OCI-M1 (cell line): ENCODE measurements around the gene SLC25A10.

Experiments
- DNase-seq: peaks from one replicate; lab custom pipeline; 2025; lab: John Stamatoyannopoulos, UW

Gene SLC25A10

DNA sequence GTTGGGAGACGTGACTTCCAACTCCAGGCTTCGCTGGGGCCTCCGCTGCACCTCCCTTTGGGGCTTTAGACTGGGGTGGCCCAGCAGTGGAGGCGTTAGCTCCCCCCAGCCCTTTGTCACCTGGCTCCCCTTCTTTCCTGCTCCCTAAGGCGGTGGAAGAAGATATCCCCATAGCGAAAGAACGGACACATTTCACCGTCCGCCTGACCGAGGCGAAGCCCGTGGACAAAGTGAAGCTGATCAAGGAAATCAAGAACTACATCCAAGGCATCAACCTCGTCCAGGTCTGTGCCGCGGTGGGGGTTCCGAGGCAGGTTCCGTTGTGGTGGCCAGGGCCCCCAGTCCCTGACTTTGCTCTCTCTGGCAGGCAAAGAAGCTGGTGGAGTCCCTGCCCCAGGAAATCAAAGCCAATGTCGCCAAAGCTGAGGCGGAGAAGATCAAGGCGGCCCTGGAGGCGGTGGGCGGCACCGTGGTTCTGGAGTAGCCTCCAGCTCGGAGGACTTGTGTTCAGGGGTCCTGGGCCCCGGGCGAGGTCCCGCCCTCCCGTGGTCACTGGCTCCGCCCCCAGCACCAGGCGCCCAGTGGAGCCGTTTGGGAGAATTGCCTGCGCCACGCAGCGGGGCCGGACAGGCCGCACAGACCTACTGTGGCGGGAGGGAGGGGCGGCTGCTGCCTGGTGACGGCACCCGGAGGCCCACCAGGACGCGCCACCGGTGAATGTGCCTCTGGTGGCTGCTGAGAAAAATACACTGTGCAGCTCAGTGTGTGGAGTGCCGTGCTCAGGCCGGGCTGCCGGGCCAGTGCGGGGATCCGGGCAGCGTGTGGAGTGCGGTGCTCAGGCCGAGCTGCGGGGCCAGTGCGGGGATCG is 5.1 kb upstream of the SLC25A10 start:
- DNase-seq: no peak

DNA sequence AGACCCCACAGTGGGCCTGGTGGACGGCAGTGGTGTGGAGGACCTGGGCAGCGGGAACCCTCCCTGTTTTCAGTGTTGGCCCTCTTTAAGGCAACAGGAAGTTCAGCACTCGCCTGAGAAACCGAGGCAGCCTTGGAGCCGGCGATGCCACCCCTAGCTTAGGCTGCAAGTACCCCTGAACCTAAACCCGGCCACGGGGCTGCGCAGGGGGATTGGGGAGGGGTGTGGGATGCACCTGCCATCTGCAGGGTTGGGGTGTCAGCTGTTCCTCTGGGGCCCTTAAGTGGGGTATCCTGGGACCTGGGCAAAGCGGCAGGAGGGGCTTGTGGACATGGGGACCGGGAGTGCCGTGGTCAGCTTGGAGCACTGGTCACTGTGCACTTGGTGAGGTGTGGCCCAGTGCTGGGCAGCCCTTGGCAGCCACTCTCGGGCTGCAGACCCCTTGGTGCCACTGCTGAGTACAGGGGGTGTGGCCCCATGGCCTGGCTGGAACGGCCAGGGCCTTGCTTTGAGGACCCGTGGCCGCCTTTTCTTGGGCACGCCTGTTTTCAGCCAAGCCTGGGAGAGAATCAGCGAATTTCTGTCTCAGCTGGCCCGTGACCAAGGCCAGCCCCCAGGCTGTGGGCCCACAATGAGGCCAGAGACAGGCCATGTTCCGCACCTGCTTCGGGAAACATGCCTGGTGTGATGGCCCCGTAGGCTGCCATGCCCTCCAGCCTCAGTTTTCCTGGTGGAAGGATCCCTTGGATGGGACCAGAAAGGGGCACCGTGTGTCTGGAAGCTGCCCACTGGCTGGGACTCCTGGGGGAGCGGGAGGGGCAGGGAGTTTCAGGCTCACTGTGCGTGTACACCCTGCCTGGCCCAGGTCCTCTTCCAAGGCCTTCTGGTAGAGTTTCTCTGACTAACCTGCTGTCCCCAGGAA is 4.1 kb upstream of the SLC25A10 start:
- DNase-seq: no peak

DNA sequence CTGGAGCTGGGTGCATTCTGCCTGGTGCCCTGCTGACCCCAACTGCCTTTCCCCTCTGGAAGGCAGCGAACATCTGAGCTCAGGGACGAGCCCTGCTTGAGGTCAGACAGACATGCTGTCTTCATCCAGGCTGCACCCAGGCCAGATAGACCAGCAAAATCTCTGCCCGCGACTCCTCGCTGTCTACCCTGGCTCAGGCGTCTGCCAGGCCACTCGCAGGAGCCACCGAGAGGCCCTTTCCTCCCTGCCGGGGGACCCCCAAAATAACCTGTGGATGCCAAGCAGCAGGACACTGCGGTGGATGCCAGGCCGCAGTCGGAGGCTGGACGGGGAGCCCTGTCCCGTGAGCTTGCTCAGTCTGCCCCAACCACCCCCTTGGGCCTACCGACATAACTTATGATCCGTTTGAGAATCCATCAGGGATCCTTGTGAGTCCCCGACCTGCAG is 3.3 kb upstream of the SLC25A10 start:
- no peak for DNase-seq

DNA sequence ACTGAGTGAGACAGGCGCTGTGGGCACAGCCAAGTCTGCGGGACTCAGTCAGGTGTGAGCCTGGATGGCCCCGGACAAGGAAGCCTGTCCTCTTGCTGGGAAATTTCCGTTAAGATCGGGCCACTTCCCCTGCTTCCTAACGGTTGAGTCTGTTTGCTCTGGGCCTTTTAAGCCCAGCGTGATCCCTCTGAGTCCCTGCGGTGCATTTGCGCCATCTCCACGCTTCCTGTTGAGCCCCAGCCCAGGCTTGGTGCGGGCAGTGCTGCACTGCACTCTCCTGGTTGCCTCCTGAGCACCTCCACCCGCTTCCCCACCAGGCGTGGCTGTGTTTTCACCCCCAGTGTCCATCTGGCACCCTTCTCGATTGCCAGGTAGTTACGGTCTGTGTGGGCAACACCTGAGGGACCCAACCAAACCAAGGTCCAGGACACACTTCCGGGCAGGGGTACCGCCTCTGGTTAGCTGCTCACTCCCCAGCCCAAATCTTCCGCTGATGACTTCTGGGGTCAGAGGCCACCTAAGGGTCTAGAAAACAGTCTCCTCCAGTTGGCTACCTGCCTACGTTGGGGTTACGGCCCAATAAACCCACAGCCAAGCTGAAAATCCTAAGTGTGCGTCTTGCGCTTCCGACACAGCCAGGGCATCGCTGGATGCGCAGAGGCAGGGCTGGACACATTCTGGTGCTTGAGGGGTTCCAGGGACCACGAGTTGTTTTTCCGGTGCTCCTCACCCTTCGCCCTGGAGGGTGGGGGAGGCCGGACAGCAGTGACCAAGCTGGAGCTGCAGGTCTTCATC is 1.4 kb upstream of the SLC25A10 start:
- no peak for DNase-seq

DNA sequence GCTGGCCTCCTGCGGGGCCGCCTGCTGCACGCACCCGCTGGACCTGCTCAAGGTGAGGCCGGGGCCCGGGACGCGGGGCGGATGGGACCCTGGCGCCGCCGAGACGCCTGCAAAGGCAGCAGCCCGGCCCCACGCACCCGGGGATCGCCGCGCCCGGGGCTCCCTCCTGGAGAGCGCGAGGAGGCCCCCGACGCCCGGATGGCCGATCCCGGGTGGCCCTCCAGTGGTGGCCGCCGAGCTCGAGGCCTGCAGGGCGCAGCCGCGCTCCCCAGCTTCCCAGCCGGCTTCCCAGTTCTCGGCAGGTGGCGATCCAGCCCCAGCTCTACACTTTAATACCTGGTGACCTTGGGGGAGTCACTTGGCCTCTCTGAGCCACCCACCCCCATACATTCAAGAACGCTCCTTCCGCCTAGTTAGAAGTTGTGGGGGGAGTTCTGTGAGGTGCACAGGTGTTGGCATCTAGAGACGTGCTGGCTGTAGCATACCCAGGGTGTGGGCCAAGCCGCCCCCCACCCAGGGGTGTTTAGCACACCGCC is 452 bp downstream of the SLC25A10 start:
- peak; percentile 48 for DNase-seq

DNA sequence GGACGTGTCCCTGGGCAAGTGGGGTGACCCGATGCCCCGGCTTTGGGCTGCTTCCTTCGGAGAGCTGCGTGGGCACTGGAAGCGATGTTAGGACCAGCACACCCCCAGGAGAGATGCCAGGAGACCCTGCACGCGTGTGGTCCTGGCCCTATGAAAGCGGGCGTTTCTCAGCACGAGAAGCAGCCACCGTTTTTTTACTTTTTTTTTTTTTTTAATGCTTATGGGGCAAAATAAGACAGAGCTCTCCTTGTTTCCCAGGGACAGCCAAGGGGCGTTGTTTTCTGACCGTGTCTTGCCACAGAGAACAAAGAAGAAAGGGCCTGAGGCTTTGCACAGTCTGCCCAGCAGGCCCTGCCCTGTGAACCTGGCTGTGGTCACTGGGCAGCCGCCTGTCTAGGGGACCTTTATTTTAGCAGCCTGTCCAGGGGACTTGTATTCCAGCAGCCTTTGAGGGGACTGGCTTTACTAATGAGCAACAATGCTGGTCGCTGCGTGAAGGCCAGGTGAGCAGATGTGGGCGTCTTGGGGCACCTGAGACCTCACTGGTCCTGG is 996 bp downstream of the SLC25A10 start:
- DNase-seq: peak; percentile 23

DNA sequence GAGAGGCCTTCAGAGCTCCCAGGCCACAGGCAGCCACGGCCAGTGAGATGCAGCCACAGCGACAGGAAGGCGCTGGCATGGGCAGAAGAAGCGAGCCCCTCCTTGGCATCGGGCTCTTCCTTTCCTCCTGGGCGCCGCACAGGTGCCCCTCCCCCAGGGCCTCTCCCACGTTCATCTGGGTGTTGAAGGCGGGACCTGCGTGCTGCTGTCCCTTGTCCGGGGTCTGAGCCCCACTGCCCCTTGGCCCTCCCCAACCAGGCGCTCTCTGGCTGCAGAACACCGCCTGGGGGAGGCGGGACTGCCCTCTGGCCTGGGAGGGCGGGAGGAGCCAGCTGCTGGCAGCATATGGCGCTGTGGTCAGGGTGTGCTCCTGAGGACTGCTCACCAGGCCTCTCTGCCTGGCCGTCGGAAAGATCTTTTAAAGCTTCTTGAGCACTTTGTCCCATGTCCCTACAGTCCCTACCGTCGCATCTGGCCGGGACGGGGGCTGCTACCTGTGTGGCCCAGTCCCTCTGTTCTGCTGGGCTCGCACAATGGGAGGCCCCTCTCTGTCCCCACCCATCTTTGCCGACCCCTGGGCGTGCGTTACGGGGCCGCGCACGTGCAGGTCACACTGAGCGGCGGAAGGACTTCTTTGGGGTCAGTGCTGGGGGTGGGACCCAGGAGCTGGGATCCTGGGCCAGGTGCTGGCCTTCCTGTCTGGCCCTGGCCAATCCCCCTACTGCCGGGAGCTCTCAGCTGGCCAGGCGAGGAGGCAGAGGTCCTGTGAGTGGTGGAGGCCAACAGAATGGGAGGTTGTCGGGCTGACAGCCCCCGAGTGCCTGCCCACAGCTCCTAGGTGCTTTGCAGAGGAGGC is 1.7 kb downstream of the SLC25A10 start:
- DNase-seq: peak; percentile 18

DNA sequence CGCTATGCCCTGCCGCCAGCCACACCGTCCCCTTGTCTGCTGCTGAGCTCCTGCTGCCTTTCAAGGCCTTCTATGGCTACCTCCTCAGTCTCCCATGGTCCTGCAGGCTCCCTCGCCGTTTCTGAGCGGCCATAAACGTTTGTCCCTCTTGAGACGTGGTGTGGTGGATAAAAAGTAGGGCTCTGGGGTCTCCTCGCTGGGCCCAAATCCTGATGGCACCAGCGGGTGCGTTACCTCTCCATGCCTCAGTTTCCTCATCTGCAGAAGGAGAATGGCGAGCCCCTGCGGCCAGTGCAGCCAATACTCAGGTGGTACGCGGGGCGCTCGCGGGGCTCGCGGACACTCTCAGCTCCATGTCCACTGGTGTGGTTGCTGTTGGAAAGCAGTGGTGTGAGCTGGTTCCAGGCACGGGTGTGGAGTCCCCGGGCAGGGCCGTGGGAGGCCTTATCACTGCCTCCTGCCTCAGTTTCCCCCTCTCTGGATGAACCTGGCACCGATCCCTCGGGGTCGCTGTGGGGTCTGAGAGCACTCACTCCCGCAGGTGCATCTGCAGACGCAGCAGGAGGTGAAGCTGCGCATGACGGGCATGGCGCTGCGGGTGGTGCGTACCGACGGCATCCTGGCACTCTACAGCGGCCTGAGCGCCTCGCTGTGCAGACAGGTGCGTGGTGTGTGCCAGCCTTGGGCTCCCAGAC is 2.5 kb downstream of the SLC25A10 start:
- DNase-seq: no peak

DNA sequence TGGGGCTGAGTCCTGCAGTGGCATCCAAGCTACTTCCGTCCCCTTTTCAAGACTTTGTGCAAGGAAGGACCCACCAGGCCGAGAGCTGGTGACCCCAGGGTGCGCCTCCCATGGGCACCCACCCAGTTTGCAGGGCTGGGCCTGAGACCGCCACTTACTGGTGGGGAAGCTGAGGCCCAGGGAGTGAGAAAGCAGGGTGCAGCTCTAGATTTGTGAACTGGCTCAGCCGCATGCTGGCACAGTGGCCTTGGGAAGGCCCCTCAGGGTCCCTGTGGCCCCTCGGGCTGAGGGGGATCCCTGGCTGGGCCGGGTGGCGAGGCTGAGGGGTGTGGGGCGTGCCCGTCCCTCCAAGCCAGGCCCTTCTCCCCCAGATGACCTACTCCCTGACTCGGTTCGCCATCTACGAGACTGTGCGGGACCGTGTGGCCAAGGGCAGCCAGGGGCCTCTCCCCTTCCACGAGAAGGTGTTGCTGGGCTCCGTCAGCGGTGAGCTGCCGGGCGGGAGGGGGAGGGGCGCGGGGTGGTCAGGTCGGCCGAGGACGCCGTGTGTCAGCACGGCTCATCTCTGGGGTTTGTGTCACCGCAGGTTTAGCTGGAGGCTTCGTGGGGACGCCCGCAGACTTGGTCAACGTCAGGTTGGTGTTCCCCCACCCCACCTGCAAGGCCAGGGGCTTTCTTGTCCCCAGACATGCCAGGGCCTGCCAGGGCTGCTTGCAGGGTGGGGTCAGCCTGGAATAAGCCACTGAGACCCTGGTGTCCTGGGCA is 3.2 kb downstream of the SLC25A10 start:
- no peak for DNase-seq

DNA sequence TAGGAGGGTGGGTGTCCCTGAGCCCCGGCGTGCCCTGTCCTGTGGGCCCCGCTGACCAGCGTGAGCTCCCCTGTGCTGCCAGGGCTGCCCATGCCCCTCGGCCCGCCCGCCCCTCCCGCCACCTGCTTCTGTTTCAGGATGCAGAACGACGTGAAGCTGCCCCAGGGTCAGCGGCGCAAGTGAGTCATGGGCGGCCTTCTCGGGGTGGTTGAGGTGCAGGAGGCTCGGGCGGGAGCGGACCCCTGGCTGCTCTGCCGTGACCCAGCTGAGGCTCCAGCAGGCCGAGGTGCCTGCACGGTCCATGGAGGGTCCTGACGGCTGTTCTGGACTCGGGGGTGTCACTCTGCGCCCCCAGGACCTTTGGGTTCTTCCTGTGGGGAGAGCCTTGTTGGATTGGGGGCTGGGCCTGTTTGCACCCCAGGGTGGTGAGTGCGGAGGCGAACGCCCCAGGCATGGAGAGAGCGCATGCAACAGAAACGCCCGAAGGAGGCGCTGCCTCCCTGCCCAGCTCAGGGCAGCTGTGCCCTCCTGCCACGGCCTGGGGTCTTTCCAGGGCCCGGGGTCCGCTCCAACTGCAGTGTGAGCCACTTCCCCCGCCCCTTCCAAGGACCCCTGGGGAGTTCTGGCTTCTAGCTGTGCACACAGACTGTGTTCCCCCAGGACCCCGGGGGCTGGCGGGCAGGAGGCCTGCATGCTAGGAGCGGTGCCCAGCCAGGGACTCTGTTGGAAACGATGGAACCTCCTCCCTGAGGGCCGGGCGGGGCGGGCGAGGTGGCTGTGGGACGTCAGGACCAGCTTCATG is 4.0 kb downstream of the SLC25A10 start:
- DNase-seq: no peak

DNA sequence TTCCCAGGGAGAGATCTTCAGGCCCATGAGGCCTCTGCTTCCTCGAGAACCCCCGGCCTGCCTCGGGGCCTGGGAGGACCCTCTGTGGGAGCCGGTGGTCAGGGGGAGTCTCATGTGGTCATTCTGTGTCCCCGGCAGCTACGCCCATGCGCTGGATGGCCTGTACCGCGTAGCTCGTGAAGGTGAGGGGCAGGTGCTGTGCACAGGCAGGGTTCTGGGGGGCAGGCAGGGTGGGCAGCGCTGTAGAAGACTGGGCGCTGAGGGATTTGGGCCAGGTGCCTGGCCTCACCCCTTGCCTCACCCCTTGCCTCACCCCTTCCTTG is 4.6 kb downstream of the SLC25A10 start:
- DNase-seq: no peak

DNA sequence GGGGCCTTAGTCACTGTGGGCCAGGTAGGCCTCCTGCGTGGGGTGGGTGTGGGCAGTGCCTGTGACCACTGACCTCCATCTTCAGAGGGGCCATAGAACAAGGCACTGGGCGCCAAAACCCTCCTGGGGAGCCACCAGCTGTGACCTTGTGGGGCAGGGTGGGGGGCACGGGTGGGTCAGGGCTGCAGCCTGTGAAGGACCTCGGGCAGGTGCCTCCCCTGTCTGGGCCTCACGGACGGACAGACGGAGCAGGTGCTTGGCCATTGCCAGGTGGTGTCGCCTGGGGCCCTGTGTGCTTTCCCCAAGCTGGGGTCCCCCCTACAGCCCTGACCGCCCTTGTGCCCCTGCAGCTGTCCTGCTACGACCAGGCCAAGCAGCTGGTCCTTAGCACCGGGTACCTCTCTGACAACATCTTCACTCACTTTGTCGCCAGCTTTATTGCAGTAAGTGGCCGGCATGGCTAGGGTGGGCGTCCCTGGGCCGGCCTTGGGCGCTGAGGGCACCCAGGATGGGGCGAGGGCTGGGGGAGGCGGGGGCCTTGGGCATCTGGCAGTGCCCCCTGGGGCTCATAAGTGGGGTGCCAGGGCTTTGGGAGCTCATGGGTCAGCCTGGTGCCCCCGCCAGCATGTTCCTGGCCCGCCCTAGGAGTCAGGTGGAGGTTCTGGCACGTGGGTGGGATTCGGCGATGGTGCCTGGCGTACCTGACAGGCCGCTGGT is 5.1 kb downstream of the SLC25A10 start:
- DNase-seq: no peak

DNA sequence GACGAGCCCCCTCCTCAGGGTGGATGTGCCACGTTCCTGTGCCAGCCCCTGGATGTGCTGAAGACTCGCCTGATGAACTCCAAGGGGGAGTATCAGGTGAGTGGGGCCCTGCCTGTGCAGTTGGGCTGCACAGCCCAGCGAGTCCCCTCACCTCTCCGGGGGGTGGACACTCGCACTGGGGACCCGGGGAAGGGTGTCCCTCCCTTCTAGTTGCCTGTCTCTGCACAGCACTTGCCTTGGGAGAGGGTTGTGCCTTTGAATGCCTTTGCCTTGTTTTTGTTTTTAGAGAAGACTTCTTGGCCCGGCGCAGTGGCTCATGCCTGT is 5.6 kb downstream of the SLC25A10 start:
- DNase-seq: no peak

DNA sequence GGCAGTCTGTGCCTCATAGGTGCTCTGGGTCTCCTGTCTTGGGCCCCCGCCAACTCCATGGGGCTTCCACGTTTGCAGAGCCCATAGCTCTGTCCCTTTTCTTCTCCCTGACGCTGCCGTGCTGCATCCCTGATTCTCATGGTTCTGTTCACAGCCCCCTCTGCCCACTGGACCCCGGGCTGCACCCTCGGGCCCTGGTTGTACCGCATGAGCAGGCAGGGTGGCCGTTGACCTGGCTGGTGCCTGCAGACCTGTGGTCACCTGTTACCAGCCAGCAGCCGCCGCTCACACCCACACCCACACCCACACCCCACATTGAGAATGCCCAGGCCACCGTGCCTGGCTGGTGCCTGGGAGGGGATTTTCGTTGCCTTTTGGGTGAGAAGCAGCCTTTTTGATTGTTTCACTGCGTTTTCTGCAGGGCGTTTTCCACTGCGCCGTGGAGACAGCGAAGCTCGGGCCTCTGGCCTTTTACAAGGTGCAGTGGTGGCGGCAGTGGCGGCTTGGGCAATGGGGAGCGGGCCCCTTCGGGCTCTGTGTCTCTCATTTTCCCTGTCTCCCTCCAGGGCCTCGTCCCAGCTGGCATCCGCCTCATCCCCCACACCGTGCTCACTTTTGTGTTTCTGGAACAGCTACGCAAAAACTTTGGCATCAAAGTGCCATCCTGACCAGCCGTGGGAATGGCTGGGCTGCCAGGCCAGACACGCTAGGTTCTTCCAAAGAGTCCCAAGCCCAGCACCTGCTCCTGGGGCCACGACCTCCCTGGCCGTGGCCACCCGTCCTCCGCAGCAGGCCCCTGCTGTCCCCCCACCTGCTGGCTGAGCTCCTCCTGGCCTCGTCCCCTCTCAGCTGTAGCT is 7.6 kb downstream of the SLC25A10 start:
- no peak for DNase-seq

DNA sequence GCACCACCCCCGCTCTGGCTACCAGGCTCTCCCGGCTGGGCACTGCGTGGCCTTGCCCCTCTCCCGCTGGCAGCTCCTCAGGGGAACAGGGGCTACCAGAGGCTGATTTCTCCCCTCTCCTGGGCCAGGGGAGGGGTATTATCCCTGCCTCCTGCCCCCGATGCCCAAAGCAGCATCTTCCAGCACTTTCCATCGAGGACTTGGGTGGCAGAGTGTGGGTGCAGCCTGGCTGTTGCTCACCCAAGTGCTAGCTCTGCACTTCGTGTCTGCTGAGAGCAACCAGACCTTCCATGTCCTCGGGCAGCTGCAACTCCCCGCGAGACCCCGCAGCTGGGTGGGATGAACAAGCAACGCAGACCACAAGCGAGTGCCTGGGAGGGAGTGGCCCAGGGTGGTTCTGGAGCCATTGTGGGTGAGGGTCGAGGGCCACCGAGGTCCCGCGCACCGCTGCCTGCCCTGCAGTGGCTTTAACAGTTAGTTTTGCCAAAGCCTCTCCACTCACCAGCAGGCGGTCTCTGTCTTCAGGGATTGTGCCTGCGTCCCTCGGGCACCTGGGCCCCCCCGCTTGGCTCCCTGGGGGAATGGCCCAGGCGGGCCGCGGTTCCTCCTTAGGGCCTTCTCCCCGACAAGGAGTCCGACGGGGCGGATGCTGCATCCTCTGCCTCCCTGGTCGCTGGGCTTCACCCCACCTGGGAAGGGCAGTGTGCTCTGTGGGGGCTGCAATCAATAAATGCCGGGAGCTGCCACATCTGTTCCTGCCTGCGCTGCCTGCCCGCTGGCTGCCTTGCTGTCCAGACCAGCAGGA is 8.4 kb downstream of the SLC25A10 start:
- no peak for DNase-seq
